SK-N-SH treated with all-trans-retinoic acid at 6 μM for 48 hours (cell line): Measurements from ENCODE around the gene CTNNA3.

ENCODE experiments used
- ATAC-seq: fragments of 200-7000 bp; cut with Tn5 transposase; 3 replicates; pipeline ENCODE4 v1.9.1; 2020; ENCODE audit warnings: mild to moderate bottlenecking, moderate library complexity
- ARNTL ChIP-seq: fragments of 450-650 bp; formaldehyde crosslinking; IDR thresholded peaks from 2 replicates; pipeline ENCODE4 v1.5.0; 2020; ENCODE audit warnings: low read depth, mild to moderate bottlenecking, moderate library complexity, borderline replicate concordance
- BACH2 ChIP-seq: fragments of 250-450 bp; sonication (Bioruptor Pico); IDR thresholded peaks from 2 replicates; pipeline ENCODE4 v1.9.0; 2021; ENCODE audit warnings: mild to moderate bottlenecking, borderline replicate concordance
- CSDC2 ChIP-seq: fragments of 250-450 bp; sonication (Bioruptor Pico); IDR thresholded peaks from 2 replicates; pipeline ENCODE4 v1.5.0; 2020; ENCODE audit warnings: mild to moderate bottlenecking, moderate library complexity
- ESRRG ChIP-seq: fragments of 250-450 bp; sonication (Bioruptor Pico); IDR thresholded peaks from 2 replicates; pipeline ENCODE4 v1.6.1; 2021; ENCODE audit warnings: mild to moderate bottlenecking
- GLIS3 ChIP-seq: fragments of 250-450 bp; sonication (Bioruptor Pico); IDR thresholded peaks from 2 replicates; pipeline ENCODE4 v1.5.0; 2020; ENCODE audit warnings: mild to moderate bottlenecking, moderate library complexity
- ISL1 ChIP-seq: fragments of 250-450 bp; sonication (Bioruptor Pico); IDR thresholded peaks from 2 replicates; pipeline ENCODE4 v2.1.2; 2022; ENCODE audit warnings: mild to moderate bottlenecking, moderate library complexity
- OSR1 ChIP-seq: fragments of 250-450 bp; sonication (Bioruptor Pico); IDR thresholded peaks from 2 replicates; pipeline ENCODE4 v1.8.0; 2022; ENCODE audit warnings: moderate library complexity, mild to moderate bottlenecking, inconsistent platforms
- PPARA ChIP-seq: fragments of 250-450 bp; sonication (Bioruptor Pico); IDR thresholded peaks from 2 replicates; pipeline ENCODE4 v1.5.0; 2020; ENCODE audit warnings: mild to moderate bottlenecking, borderline replicate concordance
- RARB ChIP-seq: fragments of 250-450 bp; sonication (Bioruptor Pico); IDR thresholded peaks from 2 replicates; pipeline ENCODE4 v1.8.0; 2021; ENCODE audit warnings: mild to moderate bottlenecking, moderate library complexity
- SNAI2 ChIP-seq: fragments of 250-450 bp; sonication (Bioruptor Pico); IDR thresholded peaks from 2 replicates; pipeline ENCODE4 v1.5.0; 2020; ENCODE audit warnings: mild to moderate bottlenecking, moderate library complexity
- TOX ChIP-seq: fragments of 250-450 bp; sonication (Bioruptor Pico); IDR thresholded peaks from 2 replicates; pipeline ENCODE4 v1.8.0; 2021; ENCODE audit warnings: mild to moderate bottlenecking, moderate library complexity, borderline replicate concordance
- ZC3H10 ChIP-seq: fragments of 250-450 bp; sonication (Bioruptor Pico); IDR thresholded peaks from 2 replicates; pipeline ENCODE4 v1.5.1; 2021; ENCODE audit warnings: mild to moderate bottlenecking, moderate library complexity
- ZFP3 ChIP-seq: fragments of 250-450 bp; sonication (Bioruptor Pico); IDR thresholded peaks from 2 replicates; pipeline ENCODE4 v1.5.0; 2020; ENCODE audit warnings: mild to moderate bottlenecking, moderate library complexity
- ZFP30 ChIP-seq: fragments of 450-650 bp; formaldehyde crosslinking; IDR thresholded peaks from 2 replicates; pipeline ENCODE4 v1.5.0; 2022; ENCODE audit warnings: mild to moderate bottlenecking, moderate library complexity
- ZNF565 ChIP-seq: fragments of 450-650 bp; formaldehyde crosslinking; conservative IDR thresholded peaks from 2 replicates; pipeline ENCODE4 v1.5.0; 2020; ENCODE audit warnings: low read depth, mild to moderate bottlenecking, moderate library complexity
- ZNF70 ChIP-seq: fragments of 450-650 bp; formaldehyde crosslinking; IDR thresholded peaks from 2 replicates; pipeline ENCODE4 v1.5.0; 2020; ENCODE audit warnings: mild to moderate bottlenecking, moderate library complexity
- ZNF8 ChIP-seq: fragments of 450-650 bp; formaldehyde crosslinking; IDR thresholded peaks from 2 replicates; pipeline ENCODE4 v1.5.0; 2020; ENCODE audit warnings: mild to moderate bottlenecking, moderate library complexity
- TF ChIP-seq, protein P1 (sequence below): fragments of 250-450 bp; sonication (Bioruptor Pico); IDR thresholded peaks from 2 replicates; pipeline ENCODE4 v1.8.0; 2020; ENCODE audit warnings: mild to moderate bottlenecking, moderate library complexity, borderline replicate concordance
- TF ChIP-seq, protein P2 (sequence below): fragments of 250-450 bp; sonication (Bioruptor Pico); IDR thresholded peaks from 2 replicates; pipeline ENCODE4 v1.5.1; 2021; ENCODE audit warnings: mild to moderate bottlenecking, moderate library complexity
- TF ChIP-seq, protein P3 (sequence below): fragments of 250-450 bp; sonication (Bioruptor Pico); IDR thresholded peaks from 2 replicates; pipeline ENCODE4 v1.8.0; 2021; ENCODE audit warnings: low read depth, mild to moderate bottlenecking, moderate library complexity, borderline replicate concordance
- TF ChIP-seq, protein P4 (sequence below): fragments of 250-450 bp; sonication (Bioruptor Pico); IDR thresholded peaks from 2 replicates; pipeline ENCODE4 v1.5.0; 2020; ENCODE audit warnings: mild to moderate bottlenecking, moderate library complexity

The CTNNA3 gene

DNA sequence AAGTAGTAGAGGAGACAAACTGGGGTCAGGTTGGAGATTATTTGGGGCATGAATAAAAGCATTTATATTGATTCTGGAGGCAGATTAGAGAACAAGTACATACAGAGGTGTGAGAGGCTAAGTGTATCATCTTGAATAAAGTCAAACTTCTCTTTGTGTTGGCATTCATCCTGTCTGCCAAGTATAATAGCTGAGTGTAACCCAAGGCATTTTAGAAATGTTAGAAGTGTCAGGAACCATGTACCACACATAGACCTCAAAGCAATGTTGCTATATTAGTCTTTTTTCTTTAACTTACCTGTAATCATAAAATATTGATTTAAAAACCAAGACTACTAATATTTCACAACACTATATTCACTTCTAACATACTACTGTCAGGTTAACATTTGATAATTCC, 826.4 kb downstream of the CTNNA3 start:
- TF ChIP-seq, protein P1, sequence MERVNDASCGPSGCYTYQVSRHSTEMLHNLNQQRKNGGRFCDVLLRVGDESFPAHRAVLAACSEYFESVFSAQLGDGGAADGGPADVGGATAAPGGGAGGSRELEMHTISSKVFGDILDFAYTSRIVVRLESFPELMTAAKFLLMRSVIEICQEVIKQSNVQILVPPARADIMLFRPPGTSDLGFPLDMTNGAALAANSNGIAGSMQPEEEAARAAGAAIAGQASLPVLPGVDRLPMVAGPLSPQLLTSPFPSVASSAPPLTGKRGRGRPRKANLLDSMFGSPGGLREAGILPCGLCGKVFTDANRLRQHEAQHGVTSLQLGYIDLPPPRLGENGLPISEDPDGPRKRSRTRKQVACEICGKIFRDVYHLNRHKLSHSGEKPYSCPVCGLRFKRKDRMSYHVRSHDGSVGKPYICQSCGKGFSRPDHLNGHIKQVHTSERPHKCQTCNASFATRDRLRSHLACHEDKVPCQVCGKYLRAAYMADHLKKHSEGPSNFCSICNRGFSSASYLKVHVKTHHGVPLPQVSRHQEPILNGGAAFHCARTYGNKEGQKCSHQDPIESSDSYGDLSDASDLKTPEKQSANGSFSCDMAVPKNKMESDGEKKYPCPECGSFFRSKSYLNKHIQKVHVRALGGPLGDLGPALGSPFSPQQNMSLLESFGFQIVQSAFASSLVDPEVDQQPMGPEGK (CRISPR knock-in tag), result no peak
- TF ChIP-seq CSDC2 (CRISPR knock-in tag), result no peak
- TF ChIP-seq ZFP30, result no peak
- TF ChIP-seq, protein P2, sequence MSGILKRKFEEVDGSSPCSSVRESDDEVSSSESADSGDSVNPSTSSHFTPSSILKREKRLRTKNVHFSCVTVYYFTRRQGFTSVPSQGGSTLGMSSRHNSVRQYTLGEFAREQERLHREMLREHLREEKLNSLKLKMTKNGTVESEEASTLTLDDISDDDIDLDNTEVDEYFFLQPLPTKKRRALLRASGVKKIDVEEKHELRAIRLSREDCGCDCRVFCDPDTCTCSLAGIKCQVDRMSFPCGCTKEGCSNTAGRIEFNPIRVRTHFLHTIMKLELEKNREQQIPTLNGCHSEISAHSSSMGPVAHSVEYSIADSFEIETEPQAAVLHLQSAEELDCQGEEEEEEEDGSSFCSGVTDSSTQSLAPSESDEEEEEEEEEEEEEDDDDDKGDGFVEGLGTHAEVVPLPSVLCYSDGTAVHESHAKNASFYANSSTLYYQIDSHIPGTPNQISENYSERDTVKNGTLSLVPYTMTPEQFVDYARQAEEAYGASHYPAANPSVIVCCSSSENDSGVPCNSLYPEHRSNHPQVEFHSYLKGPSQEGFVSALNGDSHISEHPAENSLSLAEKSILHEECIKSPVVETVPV (CRISPR knock-in tag), result no peak
- no peak for TF ChIP-seq ARNTL (CRISPR knock-in tag)
- no peak for TF ChIP-seq ZNF565 (CRISPR knock-in tag)
- TF ChIP-seq, protein P3, sequence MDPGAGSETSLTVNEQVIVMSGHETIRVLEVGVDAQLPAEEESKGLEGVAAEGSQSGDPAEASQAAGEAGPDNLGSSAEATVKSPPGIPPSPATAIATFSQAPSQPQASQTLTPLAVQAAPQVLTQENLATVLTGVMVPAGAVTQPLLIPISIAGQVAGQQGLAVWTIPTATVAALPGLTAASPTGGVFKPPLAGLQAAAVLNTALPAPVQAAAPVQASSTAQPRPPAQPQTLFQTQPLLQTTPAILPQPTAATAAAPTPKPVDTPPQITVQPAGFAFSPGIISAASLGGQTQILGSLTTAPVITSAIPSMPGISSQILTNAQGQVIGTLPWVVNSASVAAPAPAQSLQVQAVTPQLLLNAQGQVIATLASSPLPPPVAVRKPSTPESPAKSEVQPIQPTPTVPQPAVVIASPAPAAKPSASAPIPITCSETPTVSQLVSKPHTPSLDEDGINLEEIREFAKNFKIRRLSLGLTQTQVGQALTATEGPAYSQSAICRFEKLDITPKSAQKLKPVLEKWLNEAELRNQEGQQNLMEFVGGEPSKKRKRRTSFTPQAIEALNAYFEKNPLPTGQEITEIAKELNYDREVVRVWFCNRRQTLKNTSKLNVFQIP (CRISPR knock-in tag), result no peak
- no peak for TF ChIP-seq ZNF8 (CRISPR knock-in tag)
- TF ChIP-seq ZFP3 (CRISPR knock-in tag), result no peak
- TF ChIP-seq PPARA (CRISPR knock-in tag), result no peak
- no peak for TF ChIP-seq RARB (CRISPR knock-in tag)
- no peak for TF ChIP-seq SNAI2 (CRISPR knock-in tag)
- no peak for TF ChIP-seq BACH2 (CRISPR knock-in tag)
- no peak for TF ChIP-seq GLIS3 (CRISPR knock-in tag)
- TF ChIP-seq ZC3H10 (CRISPR knock-in tag), result no peak
- TF ChIP-seq, protein P4, sequence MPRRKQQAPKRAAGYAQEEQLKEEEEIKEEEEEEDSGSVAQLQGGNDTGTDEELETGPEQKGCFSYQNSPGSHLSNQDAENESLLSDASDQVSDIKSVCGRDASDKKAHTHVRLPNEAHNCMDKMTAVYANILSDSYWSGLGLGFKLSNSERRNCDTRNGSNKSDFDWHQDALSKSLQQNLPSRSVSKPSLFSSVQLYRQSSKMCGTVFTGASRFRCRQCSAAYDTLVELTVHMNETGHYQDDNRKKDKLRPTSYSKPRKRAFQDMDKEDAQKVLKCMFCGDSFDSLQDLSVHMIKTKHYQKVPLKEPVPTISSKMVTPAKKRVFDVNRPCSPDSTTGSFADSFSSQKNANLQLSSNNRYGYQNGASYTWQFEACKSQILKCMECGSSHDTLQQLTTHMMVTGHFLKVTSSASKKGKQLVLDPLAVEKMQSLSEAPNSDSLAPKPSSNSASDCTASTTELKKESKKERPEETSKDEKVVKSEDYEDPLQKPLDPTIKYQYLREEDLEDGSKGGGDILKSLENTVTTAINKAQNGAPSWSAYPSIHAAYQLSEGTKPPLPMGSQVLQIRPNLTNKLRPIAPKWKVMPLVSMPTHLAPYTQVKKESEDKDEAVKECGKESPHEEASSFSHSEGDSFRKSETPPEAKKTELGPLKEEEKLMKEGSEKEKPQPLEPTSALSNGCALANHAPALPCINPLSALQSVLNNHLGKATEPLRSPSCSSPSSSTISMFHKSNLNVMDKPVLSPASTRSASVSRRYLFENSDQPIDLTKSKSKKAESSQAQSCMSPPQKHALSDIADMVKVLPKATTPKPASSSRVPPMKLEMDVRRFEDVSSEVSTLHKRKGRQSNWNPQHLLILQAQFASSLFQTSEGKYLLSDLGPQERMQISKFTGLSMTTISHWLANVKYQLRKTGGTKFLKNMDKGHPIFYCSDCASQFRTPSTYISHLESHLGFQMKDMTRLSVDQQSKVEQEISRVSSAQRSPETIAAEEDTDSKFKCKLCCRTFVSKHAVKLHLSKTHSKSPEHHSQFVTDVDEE (CRISPR knock-in tag), result no peak
- no peak for ATAC-seq

DNA sequence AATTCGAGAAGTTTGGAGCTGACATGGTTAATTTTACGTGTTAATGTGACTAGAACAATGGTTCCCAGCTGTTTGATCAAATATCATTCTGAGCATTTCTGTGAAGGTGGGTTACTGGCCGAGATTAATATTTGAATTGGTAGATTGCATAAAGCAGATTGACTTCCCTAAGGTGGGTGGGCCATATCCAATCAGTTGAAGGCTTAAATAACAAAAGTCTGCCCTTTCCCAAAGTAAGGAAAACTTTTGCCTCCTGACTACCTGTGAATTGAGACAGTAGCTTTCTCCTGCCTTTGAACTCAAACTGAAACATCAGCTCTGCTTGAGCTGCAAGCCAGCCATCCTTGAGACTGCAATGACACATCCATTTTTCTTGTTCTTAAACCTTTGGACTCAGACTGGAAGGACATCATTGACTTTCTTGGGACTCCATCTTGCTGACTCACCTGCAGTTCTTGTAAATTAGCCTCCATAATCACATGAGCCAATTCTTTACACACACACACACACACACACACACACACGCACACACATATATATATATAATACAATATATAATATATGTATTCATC, 833.2 kb downstream of the CTNNA3 start:
- no peak for TF ChIP-seq ISL1 (CRISPR knock-in tag)
- TF ChIP-seq TOX (CRISPR knock-in tag), result no peak
- no peak for ATAC-seq

DNA sequence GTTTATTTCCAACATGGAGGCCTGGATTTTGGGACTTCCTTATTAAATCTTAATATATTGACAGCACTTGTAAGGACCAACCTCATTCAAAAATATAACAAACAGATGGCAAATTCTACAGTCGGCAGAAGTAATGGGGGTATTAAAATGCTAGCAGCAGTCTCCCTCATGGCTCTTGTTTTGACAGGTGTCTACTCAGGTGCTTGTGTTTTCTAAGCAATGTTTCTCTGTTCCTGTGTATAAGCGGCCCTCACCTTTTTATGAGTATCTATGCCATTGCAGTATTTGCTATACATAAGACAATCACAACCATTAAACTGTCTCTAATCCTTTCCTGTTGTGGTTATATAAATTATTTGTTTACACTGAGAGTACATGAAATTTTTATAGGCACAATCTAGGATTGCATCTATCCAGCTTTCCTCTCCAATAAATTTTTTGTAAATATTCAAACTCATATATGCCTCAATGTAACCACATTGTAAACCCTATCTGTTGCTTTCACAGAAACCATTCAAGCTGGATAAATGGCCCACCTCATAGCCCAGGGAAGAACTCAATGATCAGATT, 835.5 kb downstream of the CTNNA3 start:
- no peak for ATAC-seq
- TF ChIP-seq, protein P4 (CRISPR knock-in tag), result no peak
- TF ChIP-seq ZNF565 (CRISPR knock-in tag), result no peak
- no peak for TF ChIP-seq TOX (CRISPR knock-in tag)
- TF ChIP-seq ESRRG (CRISPR knock-in tag), result no peak
- TF ChIP-seq RARB (CRISPR knock-in tag), result no peak
- no peak for TF ChIP-seq ISL1 (CRISPR knock-in tag)
- TF ChIP-seq ZC3H10 (CRISPR knock-in tag), result no peak
- TF ChIP-seq PPARA (CRISPR knock-in tag), result no peak
- no peak for TF ChIP-seq ZNF70 (CRISPR knock-in tag)
- no peak for TF ChIP-seq ZFP3 (CRISPR knock-in tag)
- TF ChIP-seq CSDC2 (CRISPR knock-in tag), result no peak
- TF ChIP-seq OSR1 (CRISPR knock-in tag), result no peak
- TF ChIP-seq, protein P3 (CRISPR knock-in tag), result no peak
- TF ChIP-seq ZNF8 (CRISPR knock-in tag), result no peak
- TF ChIP-seq ZFP30, result no peak
- TF ChIP-seq, protein P1 (CRISPR knock-in tag), result no peak
